ENCODE data around the gene PRSS53. TPM values are rescaled to one million over a fixed set of nuclear protein-coding genes. Genes with fewer than 3 reads are reported as not detected.

PRSS53 gene
- total and polyA plus RNA-seq, 10 of the 15 experiments (the other 5 are each of a cell fraction or from before 2014, with no cell fraction given), result 0.35 to 3.4 (median 0.88) TPM; not detected in 2

DNA sequence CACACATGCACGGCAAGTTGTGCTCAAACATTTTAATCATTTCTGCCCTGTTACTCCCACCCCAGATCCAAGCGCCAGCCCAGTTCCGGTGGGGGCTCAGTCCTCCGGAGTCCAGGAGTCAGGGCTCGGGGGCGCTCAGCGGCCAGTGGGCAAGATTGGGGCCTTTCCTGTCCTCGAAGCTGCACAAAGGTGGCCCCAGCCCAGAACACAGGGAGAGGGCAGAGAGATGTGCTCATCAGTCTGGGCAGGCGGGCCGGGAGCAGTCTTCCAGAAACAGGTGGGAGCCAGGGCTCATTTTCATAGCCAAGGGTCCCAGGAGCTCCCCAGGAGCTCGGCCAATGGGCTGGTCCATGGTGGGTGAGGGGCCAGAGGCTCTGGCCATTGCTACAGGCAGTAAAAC lies 42.7 kb upstream of the PRSS53 start:
- Histone ChIP-seq H3K79me2 (ENCODE audit: control insufficient read depth, insufficient read depth, low read length) (no peaks in the 10 kb centered on the region), H3K9me3 (replicated peaks; ENCODE audit: control insufficient read depth, insufficient read depth, low read length) (no peaks in the 10 kb centered on the region), H3K4me2 (ENCODE audit: control insufficient read depth, insufficient read depth) (no peak overlapping the region), H3K4me3 (no peak overlapping the region), H3K9ac (ENCODE audit: control insufficient read depth, insufficient read depth, low read length) (no peak overlapping the region), H3K27ac (ENCODE audit: control insufficient read depth, insufficient read depth) (no peak overlapping the region), H3K27me3 (replicated peaks in 1 of 2; ENCODE audit: control insufficient read depth in 2 of 2, insufficient read depth in 2 of 2, low read length in 1 of 2) (no peaks in the 10 kb centered on the region), H4K20me1 (ENCODE audit: control insufficient read depth, insufficient read depth) (no peaks in the 10 kb centered on the region), H3K36me3 (ENCODE audit: control insufficient read depth in 2 of 2, insufficient read depth in 2 of 2, low read length in 1 of 2) (no peaks in the 10 kb centered on the region; a peak in 2 of 4 replicates), H2AFZ (ENCODE audit: control insufficient read depth, low read depth, low read length) (no peak overlapping the region), H3K4me1 (ENCODE audit: control insufficient read depth, insufficient read depth, low read length) (no peaks in the 10 kb centered on the region)
- DNase-seq (ENCODE audit: low read depth, low spot score) (no peak), FAIRE-seq (no peak), ATAC-seq (no peak)
- intact Hi-C loops (cut with micrococcal nuclease; ENCODE audit: unreplicated experiment) (no loop called here), in situ Hi-C loops (cut with MboI) (no loop called here)
- CTCF ChIA-PET, result no interaction called here
- WGBS (ENCODE audit: insufficient coverage, insufficient replicate concordance, low lambda C conversion rate, missing lambda C conversion rate), result 94% methylated on average over 11 of the region's 11 CpGs
- SMC1A ChIA-PET (ENCODE audit: uncharacterized antibody, unreplicated experiment), result no interaction called here
- BruUV-seq (replicated peaks), result no TSS peak
- RAD21 ChIA-PET (ENCODE audit: unreplicated experiment), result no interaction called here
- POLR2A ChIA-PET, result no interaction called here
- TF ChIP-seq RCOR1 (conservative IDR thresholded peaks at IDR 0.05; ENCODE audit: low read depth, low read length), result no peak

- intact Hi-C loops (cut with micrococcal nuclease; ENCODE audit: unreplicated experiment), result no loop called here
- Histone ChIP-seq H2AFZ (ENCODE audit: control insufficient read depth, low read depth, low read length) (no peak overlapping the region), H3K27ac (ENCODE audit: control insufficient read depth, insufficient read depth) (no peak overlapping the region), H3K79me2 (ENCODE audit: control insufficient read depth, insufficient read depth, low read length) (no peaks in the 10 kb centered on the region), H4K20me1 (ENCODE audit: control insufficient read depth, insufficient read depth) (no peaks in the 10 kb centered on the region), H3K9ac (ENCODE audit: control insufficient read depth, insufficient read depth, low read length) (no peak overlapping the region), H3K9me3 (replicated peaks; ENCODE audit: control insufficient read depth, insufficient read depth, low read length) (no peaks in the 10 kb centered on the region), H3K27me3 (replicated peaks in 1 of 2; ENCODE audit: control insufficient read depth in 2 of 2, insufficient read depth in 2 of 2, low read length in 1 of 2) (no peaks in the 10 kb centered on the region), H3K4me3 (no peak overlapping the region), H3K4me1 (ENCODE audit: control insufficient read depth, insufficient read depth, low read length) (no peaks in the 10 kb centered on the region), H3K36me3 (ENCODE audit: control insufficient read depth in 2 of 2, insufficient read depth in 2 of 2, low read length in 1 of 2) (no peaks in the 10 kb centered on the region; a peak in 2 of 4 replicates), H3K4me2 (ENCODE audit: control insufficient read depth, insufficient read depth) (no peak overlapping the region)
- no peak for TF ChIP-seq ZNF217 (IDR thresholded peaks at IDR 0.05)
- no peak for TF ChIP-seq BACH1 (IDR thresholded peaks at IDR 0.05; ENCODE audit: borderline replicate concordance)
- POLR2A ChIA-PET, result no interaction called here
- BruUV-seq (replicated peaks), result no TSS peak
- SMC1A ChIA-PET (ENCODE audit: uncharacterized antibody, unreplicated experiment), result no interaction called here
- FAIRE-seq (no peak), ATAC-seq (no peak), DNase-seq (ENCODE audit: low read depth, low spot score) (no peak)
- WGBS (ENCODE audit: insufficient coverage, insufficient replicate concordance, low lambda C conversion rate, missing lambda C conversion rate), result 82% methylated on average over 4 of the region's 6 CpGs
- in situ Hi-C loops (cut with MboI), result no loop called here
- RAD21 ChIA-PET (ENCODE audit: unreplicated experiment), result interaction anchor here (0.5 kb wide), 1 partner anchor 21 kb away, joined by 3 read pairs; no protein-coding TSS in a partner anchor
- CTCF ChIA-PET, result no interaction called here
Measured at GRCh38 chr16:31130899-31131298, 42.2 kb upstream of the PRSS53 start.

Measured in GM12878 (cell line).